GM12873 (cell line): ENCODE measurements around the gene EFNA2.

Experiments used
- TF ChIP-seq, protein P1 (sequence below): IDR thresholded peaks from 2 replicates; pipeline ENCODE4 v1.5.1; 2012; ENCODE audit warnings: low read depth, mild to moderate bottlenecking, moderate library complexity, low read length, control low read depth; ENCODE audit not compliant: insufficient read depth; ENCODE audit errors: missing control alignments

The EFNA2 gene

DNA sequence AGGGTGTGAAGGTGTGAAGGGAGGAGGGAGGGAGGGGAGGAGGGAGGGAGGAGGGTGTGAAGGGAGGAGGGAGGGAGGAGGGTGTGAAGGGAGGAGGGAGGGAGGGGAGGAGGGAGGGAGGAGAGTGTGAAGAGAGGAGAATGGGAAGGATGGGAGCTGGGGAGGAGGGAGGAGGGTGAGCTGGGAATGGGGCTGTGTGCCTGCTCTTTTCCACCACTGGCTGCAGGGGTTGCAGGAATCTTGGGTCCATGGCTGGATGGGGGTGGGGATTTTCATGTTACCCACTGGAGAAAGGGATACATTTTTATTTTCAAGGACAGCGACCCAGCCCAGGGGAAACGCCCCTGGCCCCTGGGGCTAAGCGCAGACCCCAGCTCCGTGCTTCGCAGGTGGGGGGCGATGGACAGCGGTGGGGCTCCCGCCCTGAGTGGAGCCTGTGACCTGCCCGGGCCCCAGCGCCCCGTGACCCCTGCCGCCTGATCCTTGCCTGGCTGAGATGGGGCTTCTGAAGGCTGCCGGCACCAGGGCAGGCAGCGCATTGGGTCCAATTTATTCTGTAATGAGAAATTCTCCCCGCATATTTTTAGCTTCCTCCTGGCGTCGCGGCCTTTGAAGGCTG lies 3.0 kb upstream of the EFNA2 start:
- TF ChIP-seq, protein P1, sequence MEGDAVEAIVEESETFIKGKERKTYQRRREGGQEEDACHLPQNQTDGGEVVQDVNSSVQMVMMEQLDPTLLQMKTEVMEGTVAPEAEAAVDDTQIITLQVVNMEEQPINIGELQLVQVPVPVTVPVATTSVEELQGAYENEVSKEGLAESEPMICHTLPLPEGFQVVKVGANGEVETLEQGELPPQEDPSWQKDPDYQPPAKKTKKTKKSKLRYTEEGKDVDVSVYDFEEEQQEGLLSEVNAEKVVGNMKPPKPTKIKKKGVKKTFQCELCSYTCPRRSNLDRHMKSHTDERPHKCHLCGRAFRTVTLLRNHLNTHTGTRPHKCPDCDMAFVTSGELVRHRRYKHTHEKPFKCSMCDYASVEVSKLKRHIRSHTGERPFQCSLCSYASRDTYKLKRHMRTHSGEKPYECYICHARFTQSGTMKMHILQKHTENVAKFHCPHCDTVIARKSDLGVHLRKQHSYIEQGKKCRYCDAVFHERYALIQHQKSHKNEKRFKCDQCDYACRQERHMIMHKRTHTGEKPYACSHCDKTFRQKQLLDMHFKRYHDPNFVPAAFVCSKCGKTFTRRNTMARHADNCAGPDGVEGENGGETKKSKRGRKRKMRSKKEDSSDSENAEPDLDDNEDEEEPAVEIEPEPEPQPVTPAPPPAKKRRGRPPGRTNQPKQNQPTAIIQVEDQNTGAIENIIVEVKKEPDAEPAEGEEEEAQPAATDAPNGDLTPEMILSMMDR = no peak

DNA sequence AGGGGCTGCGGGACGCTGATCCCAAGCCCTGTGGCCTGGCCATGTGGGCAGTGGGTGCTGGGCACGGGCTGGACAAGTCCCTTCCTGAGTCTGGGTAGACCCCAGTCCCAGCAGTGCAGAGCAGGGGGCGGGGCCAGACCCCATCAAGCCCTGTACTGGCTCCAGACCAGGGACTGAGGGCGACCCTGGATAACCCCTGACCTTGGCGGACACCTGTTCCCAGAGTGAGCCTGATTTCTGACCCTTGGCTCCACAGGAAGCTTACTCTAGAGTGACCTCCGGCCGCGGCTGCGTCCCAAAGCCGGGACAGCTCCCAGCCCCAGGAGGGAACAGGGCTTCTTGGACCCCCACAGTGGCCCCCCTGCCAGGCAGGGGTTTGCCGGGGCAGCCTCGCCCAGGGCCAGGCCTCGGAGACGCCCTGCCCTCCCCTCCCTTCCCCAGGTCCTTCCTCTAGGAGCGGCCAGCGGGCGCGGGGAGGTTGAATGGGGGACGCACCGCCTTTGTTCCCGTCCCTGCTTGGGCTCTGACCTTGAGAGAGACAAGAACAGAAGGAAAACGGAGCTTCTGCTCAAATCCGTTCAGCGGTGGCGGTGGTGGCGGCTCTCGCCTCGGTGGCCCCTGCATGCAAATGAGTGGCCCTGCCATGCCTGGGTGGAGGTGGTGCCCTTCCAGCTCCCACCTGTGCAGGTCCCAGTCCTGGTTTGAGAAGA lies 2.3 kb upstream of the EFNA2 start:
- TF ChIP-seq, protein P1 = no peak

DNA sequence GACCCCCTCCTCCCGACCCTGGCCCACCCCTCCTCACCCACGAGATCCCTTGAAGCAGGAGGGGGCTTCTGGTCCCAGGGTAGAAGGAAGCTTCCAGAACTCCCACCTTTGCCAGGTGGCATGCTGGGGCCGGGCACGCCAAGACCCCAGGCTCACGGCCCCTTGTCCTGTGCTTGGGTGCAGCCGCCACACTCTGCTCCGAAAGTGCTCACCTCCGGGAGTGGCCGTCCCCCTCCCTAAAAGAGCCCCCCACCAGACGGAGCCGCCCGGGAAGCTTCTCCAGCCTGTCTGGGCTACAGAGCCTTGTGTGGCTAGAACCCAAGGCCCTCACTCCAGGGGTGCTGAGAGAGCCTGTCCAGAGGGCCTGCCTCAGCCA lies 1.8 kb upstream of the EFNA2 start:
- TF ChIP-seq, protein P1 = no peak

DNA sequence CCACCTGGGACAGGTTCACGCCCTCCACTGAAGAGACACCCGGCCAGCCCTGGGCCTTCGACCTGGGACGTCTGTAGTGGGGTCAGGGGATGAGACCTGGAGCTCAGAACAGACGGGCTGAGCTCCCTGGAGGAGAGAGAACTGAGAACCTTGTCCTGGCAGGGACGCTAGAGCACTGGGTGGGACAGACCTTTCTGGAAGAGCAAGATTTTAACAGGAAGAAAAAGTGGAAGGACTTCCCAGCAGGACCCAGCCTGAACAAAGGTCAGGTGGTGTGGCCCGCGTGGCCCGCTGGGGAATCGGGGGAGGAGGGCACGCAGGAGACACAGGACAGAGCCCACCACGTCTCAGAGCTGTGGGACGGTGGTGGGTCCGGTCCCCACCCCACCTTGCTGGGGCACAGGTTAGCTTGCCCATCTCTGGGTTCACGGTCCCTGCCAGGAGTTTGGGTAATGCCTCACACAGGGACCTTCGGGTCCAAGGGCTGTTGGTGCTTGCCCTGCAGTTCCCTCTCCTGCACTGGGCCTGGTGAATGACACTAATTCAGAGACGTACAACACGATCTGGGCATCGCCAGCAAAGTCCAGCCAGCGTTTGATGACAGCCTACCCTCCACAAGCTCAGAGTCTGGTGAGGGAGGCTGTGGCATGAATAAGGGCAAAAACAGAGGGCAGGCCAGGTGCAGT lies 1.2 kb upstream of the EFNA2 start:
- TF ChIP-seq, protein P1 = no peak

DNA sequence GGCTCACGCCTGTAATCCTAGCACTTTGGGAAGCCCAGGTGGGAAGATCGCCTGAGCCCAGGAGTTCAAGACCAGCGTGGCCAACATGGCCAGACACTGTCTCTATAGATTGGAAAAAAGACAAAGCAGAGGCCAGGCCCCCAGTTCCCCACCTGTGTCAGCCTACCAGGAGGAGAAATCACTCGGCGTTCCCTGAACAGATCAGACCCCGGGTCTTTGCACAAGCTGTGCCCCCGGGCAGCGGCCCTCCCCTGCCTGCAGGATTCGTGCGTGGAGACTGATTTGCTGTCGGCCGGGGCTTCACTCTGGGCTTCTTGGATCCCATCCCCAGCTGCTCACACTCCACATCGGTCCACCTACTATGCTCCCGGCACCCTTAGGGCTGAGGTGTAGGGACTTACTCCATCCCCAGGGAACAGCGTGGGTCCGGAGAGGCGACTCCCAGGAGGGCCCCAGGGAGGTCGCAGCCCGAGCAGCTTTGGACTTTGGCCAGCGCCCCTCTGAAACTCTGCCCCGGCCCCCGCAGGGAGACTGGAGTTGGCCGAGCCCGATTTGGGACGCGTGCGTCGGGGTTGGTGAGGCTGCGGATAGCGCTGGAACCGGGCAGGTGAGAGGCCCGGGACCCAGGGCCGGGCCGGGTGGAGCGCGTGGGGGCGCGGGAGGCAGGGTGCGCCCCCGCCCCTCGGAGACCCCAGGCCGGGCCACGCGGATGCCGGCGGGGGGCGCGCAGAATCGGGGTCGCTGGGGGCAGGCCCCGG lies 515 bp upstream of the EFNA2 start:
- TF ChIP-seq, protein P1 = no peak

DNA sequence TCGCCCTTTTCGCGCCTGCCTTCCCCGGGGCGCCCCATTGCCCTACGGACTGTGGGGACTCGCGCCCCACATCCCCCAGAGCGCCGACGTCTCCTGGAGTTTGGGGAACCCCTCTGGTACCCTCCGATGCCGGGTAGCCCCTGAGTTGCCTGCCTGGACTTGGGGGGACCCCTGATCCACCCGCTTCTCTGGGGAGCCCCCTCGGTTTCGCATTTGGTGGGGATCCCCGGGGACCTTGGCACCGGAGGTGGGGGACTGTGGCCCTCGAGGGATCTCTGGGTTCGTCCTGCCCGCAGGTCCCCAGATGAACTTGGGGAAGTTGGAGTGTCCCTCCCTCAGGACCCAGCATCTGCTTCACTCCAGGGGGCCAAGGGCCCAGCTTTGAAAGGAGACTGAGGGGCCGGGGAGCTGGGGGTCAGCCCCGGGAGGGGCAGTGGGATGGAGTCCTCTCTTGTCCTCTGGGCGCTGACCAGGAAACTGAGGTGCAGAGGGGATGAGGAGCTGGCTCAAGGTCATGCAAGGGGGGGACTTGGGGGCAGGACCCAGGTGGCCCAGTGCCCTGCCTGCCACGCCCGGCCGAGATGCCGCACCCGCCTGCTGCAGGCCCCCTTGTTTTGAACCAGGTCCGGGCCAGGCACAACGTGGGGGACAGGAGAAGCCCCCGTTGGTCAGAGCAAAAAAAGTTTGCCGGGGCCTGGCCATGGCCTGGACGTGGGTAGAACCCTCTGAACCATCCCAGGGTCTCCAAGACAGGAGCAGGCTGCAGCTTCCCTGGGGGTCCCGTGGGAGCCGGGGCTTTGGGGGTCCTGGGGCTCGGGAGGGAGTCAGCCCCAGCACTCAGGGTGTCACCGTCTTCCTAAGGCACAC lies 1.0 kb downstream of the EFNA2 start:
- TF ChIP-seq, protein P1 = no peak
